GM12878 (cell line): ENCODE data around the gene GNG12. TPM values are rescaled to one million over a fixed set of nuclear protein-coding genes. Genes with fewer than 3 reads are reported as not detected.

Experiments used
- ATAC-seq: fragments of 200-7000 bp; cut with Tn5 transposase; 3 replicates; pipeline ENCODE4 v1.9.1; 2020; ENCODE audit warnings: mild to moderate bottlenecking, moderate library complexity
- BruUV-seq: library from RNA; stranded (reverse); fragments of 400-500 nt; replicated peaks from 2 replicates; lab custom pipeline; 2021; lab: Mats Ljungman, UMichigan
- CTCF ChIA-PET: fragments of 300-600 bp; sonication (Branson Sonifier 250); formaldehyde crosslinking; extraction: SDS; loops from one replicate; lab custom pipeline; 2021; ENCODE audit warnings: inconsistent platforms; lab: Yijun Ruan, JAX
- POLR2A ChIA-PET: fragments of 350-600 bp; formaldehyde crosslinking; extraction: SDS; loops from one replicate; lab custom pipeline; 2021; ENCODE audit warnings: inconsistent platforms; lab: Charles Lee
- RAD21 ChIA-PET: fragments of 300-600 bp; sonication (Branson Sonifier 250); formaldehyde crosslinking; loops from one replicate; lab custom pipeline; 2023; ENCODE audit warnings: antibody characterized with exemption; ENCODE audit not compliant: unreplicated experiment; lab: Charles Lee
- SMC1A ChIA-PET: fragments of 300-600 bp; sonication (Branson Sonifier 250); formaldehyde crosslinking; loops from one replicate; lab custom pipeline; 2023; ENCODE audit not compliant: unreplicated experiment, uncharacterized antibody; lab: Charles Lee
- DNase-seq: peaks from one replicate; pipeline ENCODE4 v3.0.0-alpha.2; 2011; ENCODE audit warnings: low read depth, low spot score
- FAIRE-seq: peaks from 3 replicates; lab custom pipeline; 2011; peaks lifted over from hg19 to GRCh38; lab: Jason Lieb, UNC
- H2AFZ ChIP-seq: 2 replicates; pipeline ENCODE4 v1.6.0; 2011; ENCODE audit warnings: low read depth, low read length, control low read depth; ENCODE audit not compliant: control insufficient read depth
- H3K27ac ChIP-seq: 2 replicates; pipeline ENCODE4 v1.5.1; 2011; ENCODE audit warnings: control low read depth; ENCODE audit not compliant: control insufficient read depth, insufficient read depth
- H3K27me3 ChIP-seq, 2 experiments: replicated peaks in 1 of 2; 2 replicates each; pipeline versions ENCODE4 v1.6.0 to v1.6.1; 2011; ENCODE audit warnings: low read length in 1 of 2; ENCODE audit not compliant: control insufficient read depth in 2 of 2, insufficient read depth in 2 of 2
- H3K36me3 ChIP-seq, 2 experiments: 2 replicates each; pipeline ENCODE4 v1.5.1; 2011; ENCODE audit warnings: low read length in 1 of 2; ENCODE audit not compliant: control insufficient read depth in 2 of 2, insufficient read depth in 2 of 2
- H3K4me1 ChIP-seq: 2 replicates; pipeline ENCODE4 v1.6.1; 2011; ENCODE audit warnings: mild to moderate bottlenecking, low read length, moderate library complexity, mixed read lengths; ENCODE audit not compliant: control insufficient read depth, insufficient read depth
- H3K4me2 ChIP-seq: 2 replicates; pipeline ENCODE4 v1.6.0; 2011; ENCODE audit warnings: control low read depth; ENCODE audit not compliant: control insufficient read depth, insufficient read depth
- H3K4me3 ChIP-seq: fragments of 200-600 bp; sonication (generic); 2 replicates; pipeline ENCODE4 v1.5.1; 2016
- H3K79me2 ChIP-seq: 2 replicates; pipeline ENCODE4 v1.6.0; 2011; ENCODE audit warnings: low read length; ENCODE audit not compliant: control insufficient read depth, insufficient read depth
- H3K9ac ChIP-seq: 2 replicates; pipeline ENCODE4 v1.8.0; 2011; ENCODE audit warnings: low read length, control low read depth, mixed read lengths; ENCODE audit not compliant: control insufficient read depth, insufficient read depth
- H3K9me3 ChIP-seq: replicated peaks from 3 replicates; pipeline ENCODE4 v1.5.1; 2011; ENCODE audit warnings: mild to moderate bottlenecking, low read length; ENCODE audit not compliant: control insufficient read depth, insufficient read depth
- H4K20me1 ChIP-seq: 2 replicates; pipeline ENCODE4 v1.6.0; 2011; ENCODE audit not compliant: control insufficient read depth, insufficient read depth
- BHLHE40 ChIP-seq, 2 experiments: fragments of 450-650 bp in 1 of 2; IDR thresholded peaks; 2 replicates each; pipeline ENCODE4 v1.6.1; 2011 to 2017; ENCODE audit warnings: low read depth in 2 of 2, borderline replicate concordance in 1 of 2, improper control_type of control experiment in 1 of 2, low read length in 1 of 2, mild to moderate bottlenecking in 1 of 2
- CBX5 ChIP-seq: sonication (generic); IDR thresholded peaks from 2 replicates; pipeline ENCODE4 v1.6.1; 2016; ENCODE audit warnings: low read depth, moderate library complexity, mild to moderate bottlenecking, inconsistent platforms
- IKZF2 ChIP-seq, 2 experiments: fragments of 450-650 bp; IDR thresholded peaks; 2 replicates each; pipeline ENCODE4 v1.6.1; 2017; ENCODE audit warnings: mild to moderate bottlenecking in 2 of 2, moderate library complexity in 2 of 2
- POLR2A ChIP-seq: IDR thresholded peaks from 2 replicates; pipeline ENCODE4 v1.6.1; 2011; ENCODE audit warnings: low read depth, mild to moderate bottlenecking, low read length
- RAD51 ChIP-seq: fragments of 450-650 bp; IDR thresholded peaks from 2 replicates; pipeline ENCODE4 v1.6.1; 2016; ENCODE audit warnings: moderate library complexity, mild to moderate bottlenecking, inconsistent platforms
- SMAD5 ChIP-seq: IDR thresholded peaks from 2 replicates; pipeline ENCODE4 v1.6.1; 2016; ENCODE audit warnings: antibody characterized with exemption, low read depth
- ZBTB11 ChIP-seq: fragments of 450-650 bp; formaldehyde crosslinking; IDR thresholded peaks from 2 replicates; pipeline ENCODE4 v1.5.0; 2022; ENCODE audit warnings: mild to moderate bottlenecking, missing genetic modification characterization
- WGBS: methylation state at CpG from one replicate; pipeline ENCODE4 v1.1.6; 2016; ENCODE audit warnings: low lambda C conversion rate; ENCODE audit not compliant: insufficient replicate concordance, insufficient coverage; ENCODE audit errors: missing lambda C conversion rate; 5-methylcytosine and 5-hydroxymethylcytosine counted together
- in situ Hi-C: fragments of 300-500 bp; cut with MboI; formaldehyde crosslinking; loops from 9 replicates; pipeline ENCODE4 v1.14.3; 2018; ENCODE audit warnings: mixed read lengths
- intact Hi-C: fragments of 100-400 bp; cut with micrococcal nuclease; formaldehyde crosslinking; loops from one replicate; pipeline ENCODE4 v1.14.2; 2022; ENCODE audit not compliant: unreplicated experiment
- polyA plus RNA-seq, 11 experiments: library from polyadenylated mRNA; depleted of rRNA in 4 of 11; unstranded in 6 of 11; stranded (reverse) in 5 of 11; fragments of >200 nt; fragmentation: Nextera tagmentation in 4 of 11; fragmentation: Illumina TruSeq in 1 of 11; extraction: Ambion mirVana in 4 of 11; extraction: Trizol in 1 of 11; gene quantifications; 1 replicate in 1 of 11; 2 replicates in 10 of 11; pipeline versions ENCODE4 v1.2.1 to v1.2.3, GENCODE V29; 2011 to 2016; ENCODE audit warnings: inconsistent platforms in 2 of 11, missing spikeins in 2 of 11, low read depth in 1 of 11
- total RNA-seq, 4 experiments: library from RNA; depleted of rRNA in 3 of 4; stranded (reverse); fragments of >200 nt in 3 of 4; fragmentation: Illumina TruSeq in 1 of 4; extraction: Trizol in 1 of 4; gene quantifications; 2 replicates each; pipeline versions ENCODE4 v1.2.1 to v1.2.3, GENCODE V29; 2013 to 2021
- TF ChIP-seq, protein P1 (sequence below): fragments of 450-650 bp; IDR thresholded peaks from 2 replicates; pipeline ENCODE4 v1.6.1; 2017; ENCODE audit warnings: antibody characterized with exemption, mild to moderate bottlenecking, moderate library complexity

GNG12 gene
- total and polyA plus RNA-seq, 10 of the 15 experiments (the other 5 are each of a cell fraction or from before 2014, with no cell fraction given), result 0.22 to 32.8 (median 0.35) TPM

- intact Hi-C loops (loop anchor here (2.0 to 10.0 kb wide), 6 partner anchors 63 to 491 kb away; no protein-coding TSS in a partner anchor), in situ Hi-C loops (no loop called here)
- Histone ChIP-seq H3K27ac (no peak overlapping the region), H2AFZ (no peak overlapping the region), H3K36me3 (no peaks in the 10 kb centered on the region), H3K9me3 (no peaks in the 10 kb centered on the region), H3K4me3 (no peak overlapping the region), H4K20me1 (no peaks in the 10 kb centered on the region), H3K9ac (no peak overlapping the region), H3K4me1 (no peaks in the 10 kb centered on the region), H3K79me2 (no peaks in the 10 kb centered on the region), H3K4me2 (no peak overlapping the region), H3K27me3 (no peaks in the 10 kb centered on the region)
- no peak for ATAC-seq
- BruUV-seq, result no TSS peak
- FAIRE-seq, result no peak
- ChIA-PET CTCF (interaction anchor here (0.6 to 16.2 kb wide), 19 partner anchors 8 to 591 kb away, joined by 3 to 315 read pairs (median 11); no protein-coding TSS in a partner anchor), SMC1A (interaction anchor here (0.7 to 47.8 kb wide), 14 partner anchors 9 to 490 kb away, joined by 3 to 1058 read pairs (median 5); partner anchors contain the start of gene GNG12), RAD21 (interaction anchor here (1.0 to 11.6 kb wide), 14 partner anchors 14 to 591 kb away, joined by 3 to 175 read pairs (median 6); no protein-coding TSS in a partner anchor), POLR2A (interaction anchor here (0.6 kb wide), 1 partner anchor 86 kb away, joined by 3 read pairs; no protein-coding TSS in a partner anchor)
- WGBS, result 35% methylated on average over 6 of the region's 6 CpGs
- no peak for DNase-seq
- TF ChIP-seq RAD51 (no peak), BHLHE40 (IDR thresholded peaks at IDR 0.05; ENCODE audit: borderline replicate concordance in 1 of 2, low read depth in 2 of 2, low read length in 1 of 2) (peak in 1 of 2 experiments; percentile 76; a peak in 2 of 4 replicates)
Measured at GRCh38 chr1:67851800-67852199, 18.5 kb upstream of the GNG12 start.

DNA sequence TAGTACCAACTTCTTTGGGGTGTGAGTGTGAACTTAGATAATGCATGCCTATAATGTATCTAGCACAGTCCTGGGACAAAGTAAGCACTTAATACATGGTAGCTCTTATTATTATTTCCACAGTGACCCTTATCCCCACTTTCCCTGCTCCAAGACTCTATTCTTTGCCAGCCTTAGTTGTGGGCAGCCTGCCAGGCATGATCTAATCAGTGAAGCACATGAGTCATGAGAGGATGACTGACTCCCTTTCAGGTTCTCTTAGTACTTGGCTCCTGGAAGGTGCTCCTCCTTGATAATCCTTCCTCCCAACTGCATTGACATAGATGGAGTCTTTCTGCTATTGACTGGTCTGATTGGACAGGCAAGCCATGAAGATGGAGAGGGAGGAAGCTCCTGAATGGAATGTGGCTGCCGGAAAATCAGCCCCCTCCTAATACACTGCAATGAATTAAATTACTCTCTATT, 17.4 kb upstream of the GNG12 start:
- no peak overlapping the region for H2AFZ ChIP-seq
- POLR2A ChIA-PET, result interaction anchor here (1.1 to 1.4 kb wide), 3 partner anchors 13 to 313 kb away, joined by 3 to 5 read pairs (median 3); no protein-coding TSS in a partner anchor
- no peaks in the 10 kb centered on the region for H4K20me1 ChIP-seq
- H3K27me3 ChIP-seq, result no peaks in the 10 kb centered on the region
- H3K27ac ChIP-seq, result no peak overlapping the region
- BruUV-seq, result no TSS peak
- RAD21 ChIA-PET, result interaction anchor here (0.7 to 11.6 kb wide), 28 partner anchors 10 to 592 kb away, joined by 3 to 175 read pairs (median 4); no protein-coding TSS in a partner anchor
- H3K9me3 ChIP-seq, result no peaks in the 10 kb centered on the region
- H3K36me3 ChIP-seq, result no peaks in the 10 kb centered on the region
- no peaks in the 10 kb centered on the region for H3K79me2 ChIP-seq
- no peak overlapping the region for H3K4me3 ChIP-seq
- DNase-seq (no peak), ATAC-seq (peak; percentile 15), FAIRE-seq (no peak)
- SMC1A ChIA-PET, result interaction anchor here (0.7 to 47.8 kb wide), 38 partner anchors 10 to 592 kb away, joined by 3 to 1058 read pairs (median 4); partner anchors contain the start of gene GNG12
- H3K4me1 ChIP-seq, result no peaks in the 10 kb centered on the region
- CTCF ChIA-PET, result interaction anchor here (0.6 to 16.2 kb wide), 47 partner anchors 12 to 748 kb away, joined by 3 to 315 read pairs (median 4); partner anchors contain the start of gene GADD45A
- no peak overlapping the region for H3K4me2 ChIP-seq
- H3K9ac ChIP-seq, result no peak overlapping the region
- intact Hi-C loops, result loop anchor here (2.0 to 10.0 kb wide), 6 partner anchors 64 to 492 kb away; no protein-coding TSS in a partner anchor
- in situ Hi-C loops, result no loop called here
- 72% methylated on average over 1 of the region's 1 CpG for WGBS
- TF ChIP-seq SMAD5 (no peak), POLR2A (no peak), IKZF2 (IDR thresholded peaks at IDR 0.05) (no peak), CBX5 (no peak), ZBTB11 (CRISPR knock-in tag) (no peak)
- TF ChIP-seq, protein P1, sequence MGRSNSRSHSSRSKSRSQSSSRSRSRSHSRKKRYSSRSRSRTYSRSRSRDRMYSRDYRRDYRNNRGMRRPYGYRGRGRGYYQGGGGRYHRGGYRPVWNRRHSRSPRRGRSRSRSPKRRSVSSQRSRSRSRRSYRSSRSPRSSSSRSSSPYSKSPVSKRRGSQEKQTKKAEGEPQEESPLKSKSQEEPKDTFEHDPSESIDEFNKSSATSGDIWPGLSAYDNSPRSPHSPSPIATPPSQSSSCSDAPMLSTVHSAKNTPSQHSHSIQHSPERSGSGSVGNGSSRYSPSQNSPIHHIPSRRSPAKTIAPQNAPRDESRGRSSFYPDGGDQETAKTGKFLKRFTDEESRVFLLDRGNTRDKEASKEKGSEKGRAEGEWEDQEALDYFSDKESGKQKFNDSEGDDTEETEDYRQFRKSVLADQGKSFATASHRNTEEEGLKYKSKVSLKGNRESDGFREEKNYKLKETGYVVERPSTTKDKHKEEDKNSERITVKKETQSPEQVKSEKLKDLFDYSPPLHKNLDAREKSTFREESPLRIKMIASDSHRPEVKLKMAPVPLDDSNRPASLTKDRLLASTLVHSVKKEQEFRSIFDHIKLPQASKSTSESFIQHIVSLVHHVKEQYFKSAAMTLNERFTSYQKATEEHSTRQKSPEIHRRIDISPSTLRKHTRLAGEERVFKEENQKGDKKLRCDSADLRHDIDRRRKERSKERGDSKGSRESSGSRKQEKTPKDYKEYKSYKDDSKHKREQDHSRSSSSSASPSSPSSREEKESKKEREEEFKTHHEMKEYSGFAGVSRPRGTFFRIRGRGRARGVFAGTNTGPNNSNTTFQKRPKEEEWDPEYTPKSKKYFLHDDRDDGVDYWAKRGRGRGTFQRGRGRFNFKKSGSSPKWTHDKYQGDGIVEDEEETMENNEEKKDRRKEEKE, result no peak
